GM15510 (cell line): Measurements from ENCODE around the gene NAA80.

Experiments
- POLR2A ChIP-seq: IDR thresholded peaks from 3 replicates; pipeline ENCODE4 v1.6.1; 2011; ENCODE audit warnings: borderline replicate concordance; ENCODE audit not compliant: insufficient read length; ENCODE audit errors: extremely low read depth

NAA80 gene

DNA sequence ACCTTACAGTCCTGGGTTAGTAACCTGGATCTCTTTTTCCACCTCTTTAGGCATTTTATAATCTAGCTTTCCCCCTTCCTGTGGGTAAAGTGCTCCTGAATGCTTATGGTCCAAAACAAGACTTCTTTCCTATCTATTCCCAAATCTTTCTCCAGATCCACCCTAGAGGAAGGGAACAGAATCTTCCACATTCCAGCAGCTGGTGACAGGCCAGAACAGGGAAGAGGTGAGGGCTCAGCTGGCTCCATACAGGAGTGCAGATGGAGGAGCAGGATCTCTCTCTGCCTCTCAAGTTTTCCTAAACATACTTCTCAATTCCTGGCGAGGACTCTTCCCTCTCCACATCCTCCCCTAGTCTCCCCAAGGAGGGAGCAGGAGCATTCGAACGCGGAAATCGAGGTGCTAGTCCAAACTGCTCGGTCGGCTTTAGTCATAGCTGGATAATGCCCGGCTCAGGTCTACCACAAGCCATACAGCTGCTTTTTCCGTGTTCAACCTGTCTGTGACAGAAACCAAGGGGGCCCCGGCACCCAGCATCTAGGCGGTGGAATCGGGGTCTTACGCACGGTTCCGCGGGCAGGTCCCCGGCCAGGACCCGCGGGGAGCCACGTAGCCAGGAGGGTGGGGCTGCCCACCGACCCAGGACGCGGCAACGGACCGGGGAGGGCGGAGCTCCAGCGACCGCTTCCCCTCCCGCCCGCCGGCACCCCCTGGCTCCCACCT is 37.4 kb upstream of the NAA80 start:
- no peak for TF ChIP-seq POLR2A

DNA sequence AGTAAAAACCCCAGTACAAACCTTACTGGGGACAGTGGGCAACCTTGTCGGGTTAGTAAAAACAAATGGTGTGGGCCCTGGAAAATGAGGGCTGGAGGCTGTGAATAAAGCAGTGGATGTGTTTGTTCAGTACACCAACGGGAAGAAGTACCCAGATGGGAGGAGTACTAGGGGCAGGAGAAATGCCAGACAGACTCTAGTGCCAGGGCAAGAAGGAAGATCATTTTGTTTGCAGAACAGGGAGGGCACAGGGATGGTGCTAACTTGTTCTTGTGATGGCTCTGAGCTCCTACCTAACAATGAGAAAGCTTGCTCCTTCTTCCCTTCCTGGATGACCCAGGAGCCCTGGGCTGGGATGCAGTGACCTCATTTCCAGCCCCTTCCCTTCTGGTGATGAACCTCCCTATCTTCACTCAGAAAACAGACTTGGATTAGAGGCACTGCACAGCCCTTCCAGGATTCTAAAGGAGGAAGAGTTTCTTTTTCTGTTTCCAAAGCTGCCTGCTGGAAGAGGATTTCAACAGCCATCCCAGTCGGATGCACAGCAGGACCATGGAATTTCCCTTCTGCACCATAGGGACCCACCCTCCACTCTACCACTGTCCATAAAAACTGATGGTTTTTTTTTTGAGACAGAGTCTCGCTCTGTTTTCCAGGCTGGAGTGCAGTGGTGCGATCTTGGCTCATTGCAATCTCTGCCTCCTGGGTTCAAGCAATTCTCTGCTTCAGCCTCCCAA is 35.3 kb upstream of the NAA80 start:
- no peak for TF ChIP-seq POLR2A

DNA sequence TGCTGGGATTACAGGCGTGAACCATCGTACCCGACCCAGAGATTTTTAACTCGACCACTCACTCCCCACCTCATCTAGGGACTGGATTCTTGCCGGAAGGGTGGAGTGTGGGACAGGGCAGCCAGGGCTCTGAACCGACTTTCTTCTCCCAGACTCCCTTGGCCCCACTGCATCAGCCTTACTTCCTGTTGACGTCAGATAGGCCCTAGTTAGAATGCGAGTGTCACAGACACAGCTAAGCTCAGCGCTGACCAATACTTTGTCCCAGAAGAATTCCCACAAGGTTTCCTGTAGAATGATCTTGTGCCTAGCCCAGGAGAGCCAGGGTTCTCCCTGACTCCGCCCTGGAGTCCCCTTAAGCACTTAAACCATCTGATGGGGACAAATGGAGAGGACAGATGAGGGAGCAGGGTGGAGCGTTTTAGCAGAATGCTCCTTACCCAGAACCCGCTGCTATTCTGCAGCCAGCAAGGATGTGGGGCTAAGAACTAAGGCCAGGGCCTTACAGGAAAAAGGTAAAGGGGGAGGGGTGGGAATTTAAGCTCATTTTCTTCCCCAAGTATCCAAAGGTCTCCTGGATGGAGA is 34.6 kb upstream of the NAA80 start:
- no peak for TF ChIP-seq POLR2A

DNA sequence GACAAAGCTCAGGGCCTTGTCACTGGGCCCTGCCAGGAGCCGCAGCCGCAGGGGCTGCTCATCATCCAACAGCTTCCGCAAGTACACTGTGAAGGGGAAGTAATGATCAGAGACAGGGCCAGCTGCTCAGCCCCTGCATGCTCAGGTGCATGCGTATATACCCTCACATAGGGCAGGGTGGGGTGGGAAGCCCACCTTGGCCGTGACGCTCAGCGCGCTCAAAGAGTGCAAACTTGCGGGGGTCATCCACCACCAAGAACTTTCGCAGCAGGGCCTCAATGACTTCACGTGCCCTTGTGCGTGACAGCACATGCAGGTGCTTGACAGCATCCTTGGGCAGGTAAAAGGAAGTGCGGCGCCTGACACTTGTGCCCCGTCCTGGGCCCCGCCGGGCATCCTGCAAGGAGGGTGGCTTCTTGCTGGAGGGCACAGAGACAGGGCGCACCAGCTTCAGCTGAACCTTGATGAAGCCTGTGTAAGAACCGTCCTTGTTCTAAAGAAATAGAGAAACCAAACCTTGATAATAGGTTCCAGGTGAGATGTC is 32.2 kb upstream of the NAA80 start:
- no peak for TF ChIP-seq POLR2A

DNA sequence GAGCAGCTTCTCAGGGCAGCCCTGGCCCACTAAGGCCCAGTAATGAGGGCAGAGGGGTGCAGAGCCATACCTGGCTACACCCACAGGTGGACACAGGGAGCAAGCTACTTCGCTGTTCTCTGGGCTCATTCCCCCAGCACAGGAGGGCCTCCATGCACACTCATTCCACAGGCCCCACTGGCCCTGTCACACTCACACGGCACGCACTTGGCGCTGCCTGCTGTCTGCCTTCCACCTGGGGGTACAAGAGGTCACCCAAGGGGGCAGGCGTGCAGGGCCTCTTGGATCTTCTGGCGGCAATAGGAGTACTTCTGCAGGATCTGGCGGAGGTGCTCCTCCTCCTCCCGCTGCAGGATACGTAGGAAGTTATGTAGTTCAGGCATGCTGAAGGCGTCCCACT is 31.1 kb upstream of the NAA80 start:
- no peak for TF ChIP-seq POLR2A

DNA sequence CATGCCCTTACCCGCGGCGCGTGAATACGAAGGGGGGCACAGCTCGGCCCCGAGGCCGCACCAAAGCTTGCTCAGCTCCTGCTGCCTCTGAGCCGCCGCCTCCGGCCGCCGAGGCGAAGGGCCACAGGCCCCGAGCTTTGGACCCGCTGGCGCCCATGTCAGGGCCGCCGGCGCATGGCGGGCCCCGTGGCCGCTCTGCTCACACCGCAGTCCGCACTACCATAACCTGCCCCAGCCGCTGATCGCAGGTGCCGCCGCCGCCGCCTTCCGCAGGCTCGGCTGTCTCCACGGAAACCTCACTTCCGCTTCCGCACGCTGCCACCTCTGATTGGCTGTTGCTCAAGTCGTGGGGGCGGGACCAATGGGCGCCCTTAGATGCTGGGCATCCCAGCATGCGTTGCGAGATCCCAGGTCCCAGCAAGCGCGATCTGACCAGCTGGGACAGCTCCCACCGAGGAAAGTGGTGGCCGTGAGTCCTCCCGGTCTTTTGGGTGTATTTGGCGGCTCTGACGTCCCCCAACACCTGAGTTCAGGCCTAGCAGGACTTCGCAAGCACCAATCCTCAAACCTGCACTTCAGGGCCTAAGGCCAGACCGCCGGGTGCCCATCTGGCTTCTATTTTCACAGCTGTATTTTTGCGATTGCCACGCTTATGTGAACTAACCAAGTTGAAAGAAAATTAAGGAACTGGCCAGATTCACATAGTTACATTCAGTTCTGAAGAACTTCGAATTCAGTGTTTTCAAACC is 28.9 kb upstream of the NAA80 start, which contains the start of gene TUSC2:
TSS of gene TUSC2 (minus strand) at position 281 of the 749 bp plus-strand sequence. CDS start at position 157, 124 bp downstream.
- peak; percentile 84 for TF ChIP-seq POLR2A

DNA sequence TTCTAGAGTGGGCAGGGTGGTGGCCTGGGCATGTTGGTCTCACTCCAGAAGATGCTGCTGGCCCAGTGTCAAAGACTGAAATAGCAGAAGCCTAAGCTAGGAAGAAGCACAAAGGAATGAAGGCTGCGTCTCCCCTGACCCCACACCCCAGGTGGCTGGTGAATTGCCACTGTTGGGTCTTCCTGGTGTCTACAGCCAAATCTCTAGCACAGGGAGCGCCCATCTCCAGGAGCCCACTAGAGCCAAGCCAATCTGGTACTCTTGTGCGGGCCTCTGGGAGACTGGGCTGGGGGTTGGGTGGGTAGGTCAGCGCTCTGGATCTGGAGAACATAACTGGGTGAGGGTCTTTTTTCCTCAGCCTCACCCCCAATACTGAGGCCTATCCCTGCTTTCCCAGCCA is 27.9 kb upstream of the NAA80 start:
- no peak for TF ChIP-seq POLR2A

DNA sequence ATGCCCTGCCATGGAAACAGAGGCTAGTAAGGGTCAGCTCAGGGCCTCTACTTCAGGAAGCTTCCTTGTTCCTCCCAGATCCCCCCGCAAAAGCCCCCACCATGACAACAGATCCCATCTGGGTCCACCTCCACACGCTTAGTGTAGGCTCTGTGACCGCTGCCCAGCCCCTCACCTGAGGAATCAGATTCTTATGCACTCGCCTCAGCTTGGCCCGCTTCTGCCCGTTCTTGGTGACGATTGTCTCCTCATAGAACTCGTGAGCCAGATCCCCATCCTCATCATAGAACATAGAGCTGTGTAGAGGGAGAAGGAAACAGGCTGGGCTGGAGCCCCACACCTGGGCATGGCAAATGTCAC is 27.0 kb upstream of the NAA80 start:
- TF ChIP-seq POLR2A = no peak

DNA sequence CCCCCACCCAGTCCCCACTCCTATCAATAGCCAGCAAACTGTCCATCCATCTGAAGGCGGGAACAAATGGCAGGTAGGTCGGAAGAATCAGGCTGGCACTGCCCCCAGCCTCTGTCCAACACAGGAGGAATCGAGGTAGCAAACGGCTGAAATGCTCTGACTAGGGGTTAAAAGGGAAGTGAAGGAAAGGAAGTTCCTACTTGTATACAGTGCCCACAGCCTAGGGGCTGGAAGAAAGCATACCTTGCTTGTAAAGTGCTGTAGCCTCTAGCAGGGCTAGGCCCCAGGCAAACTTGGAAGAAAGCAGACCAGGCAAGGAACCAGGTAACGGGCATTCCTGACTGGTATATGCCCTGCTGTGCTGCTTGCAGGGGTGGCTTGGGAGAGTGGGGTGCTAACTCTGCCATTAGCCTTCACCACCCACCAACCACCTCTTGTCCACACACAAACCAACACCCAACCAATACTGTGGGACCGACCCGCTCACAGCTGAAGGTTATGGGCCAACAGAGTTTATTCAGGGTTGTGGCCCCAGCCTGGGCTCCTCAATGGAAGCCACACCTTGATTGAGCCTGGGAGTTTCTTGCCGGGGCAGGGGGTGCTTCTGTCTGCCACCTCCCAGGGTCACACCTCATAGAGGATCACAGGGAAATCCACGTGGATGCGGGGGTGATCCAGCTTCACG is 26.4 kb upstream of the NAA80 start:
- TF ChIP-seq POLR2A = no peak

DNA sequence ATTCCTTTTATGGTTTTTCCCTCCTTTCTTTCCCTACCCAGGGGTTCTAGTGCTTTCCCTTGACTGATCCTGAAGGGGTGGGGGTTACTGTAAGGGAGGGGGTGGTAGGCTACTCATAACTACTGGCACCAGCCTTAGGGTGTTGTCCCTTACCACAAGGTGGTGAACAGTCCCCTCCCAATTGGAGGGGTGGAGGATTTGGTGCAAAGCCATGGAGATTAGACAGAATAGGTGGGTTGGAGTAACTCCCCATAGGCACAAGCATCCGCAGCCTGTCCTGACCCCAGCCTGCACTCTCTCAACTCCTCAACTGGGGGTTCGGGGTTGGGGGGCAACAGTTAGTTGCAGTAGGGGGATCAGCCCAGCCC is 25.9 kb upstream of the NAA80 start:
- no peak for TF ChIP-seq POLR2A

DNA sequence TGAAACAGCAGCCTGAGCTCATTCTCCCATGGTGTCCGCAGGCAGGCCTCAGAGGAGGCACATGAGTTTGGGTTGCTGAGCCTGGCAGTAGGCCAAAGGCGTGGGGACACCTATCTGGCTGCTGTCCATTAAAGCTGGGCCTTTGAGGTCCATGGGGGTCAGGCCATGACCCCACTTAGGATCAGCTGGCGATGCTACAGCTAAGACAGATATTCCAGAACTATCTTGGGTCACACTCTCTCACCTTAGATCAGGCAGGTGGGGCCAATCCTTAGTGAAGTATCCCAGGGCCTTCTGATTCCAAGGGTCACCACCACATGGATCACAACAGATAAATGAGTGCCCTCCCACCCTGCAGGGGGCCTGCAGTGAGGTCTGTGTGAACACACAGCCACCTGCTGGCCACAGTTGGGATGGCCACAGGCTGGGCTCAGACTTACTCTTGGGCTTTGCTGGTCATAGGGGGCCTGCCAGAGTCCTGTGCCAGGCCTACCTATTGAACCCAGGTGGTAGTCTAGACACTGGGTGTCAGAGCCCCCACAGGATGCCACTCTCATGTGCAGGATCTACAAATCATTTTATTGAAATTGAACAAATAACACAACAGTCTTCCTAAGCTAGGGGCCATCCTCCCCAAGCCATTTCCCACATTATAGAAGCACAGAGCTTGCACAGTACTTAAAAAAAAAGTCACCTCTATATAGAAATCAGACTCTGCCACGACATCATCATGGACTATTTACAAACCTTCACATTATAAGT is 25.3 kb upstream of the NAA80 start:
- no peak for TF ChIP-seq POLR2A

DNA sequence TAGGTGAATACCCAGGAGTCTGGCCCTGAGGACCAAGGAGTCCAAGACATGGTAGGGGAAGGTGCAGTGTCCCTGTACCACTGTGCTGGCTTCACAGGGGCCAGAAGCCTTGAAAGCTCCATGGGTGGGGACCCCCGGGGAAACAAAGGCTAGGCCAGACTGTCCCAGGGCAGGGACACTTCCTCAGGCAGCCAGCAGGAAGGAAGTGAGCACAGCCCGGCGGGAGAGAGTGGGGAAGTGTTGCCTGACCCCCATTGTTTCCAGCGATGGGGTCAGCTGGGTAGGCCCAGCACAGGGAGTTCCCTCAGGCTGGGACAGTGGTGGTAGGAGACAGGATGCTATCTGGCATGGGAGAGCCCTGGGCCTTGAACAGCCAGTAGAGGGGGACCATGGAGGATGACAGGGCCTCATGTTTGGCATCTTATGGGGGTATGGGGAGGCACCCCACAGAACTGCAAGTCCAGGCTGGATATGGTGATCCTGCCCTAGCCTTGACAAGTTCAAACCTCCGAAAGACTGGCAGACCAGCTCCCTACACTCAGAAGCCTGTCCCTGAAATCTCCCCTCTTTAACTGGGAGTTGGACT is 24.5 kb upstream of the NAA80 start:
- TF ChIP-seq POLR2A = no peak

DNA sequence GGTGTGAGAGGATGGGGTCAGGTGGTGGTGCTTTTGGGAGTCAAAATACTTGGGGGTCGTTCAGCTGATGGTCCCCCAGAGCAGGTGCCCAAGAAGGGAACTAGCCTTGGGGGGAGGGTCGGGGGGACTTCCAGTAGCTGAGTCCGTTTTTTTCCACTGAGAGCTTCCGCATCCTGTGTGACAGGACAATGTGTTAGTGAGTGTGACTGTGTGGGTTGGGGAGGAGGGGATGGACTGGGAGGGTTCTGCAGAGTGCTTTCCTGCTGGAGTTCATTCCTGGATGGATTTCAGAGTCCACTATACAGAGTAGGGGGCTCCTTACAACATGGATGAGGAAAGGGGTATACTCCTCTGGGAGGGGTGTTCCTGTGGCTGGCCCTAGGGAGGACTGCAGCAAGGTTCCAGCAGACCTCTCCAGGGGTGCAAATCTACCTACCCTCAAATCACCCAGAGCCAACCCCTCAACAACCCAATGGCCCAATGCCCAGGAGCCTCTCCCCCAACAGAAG is 23.9 kb upstream of the NAA80 start:
- no peak for TF ChIP-seq POLR2A

DNA sequence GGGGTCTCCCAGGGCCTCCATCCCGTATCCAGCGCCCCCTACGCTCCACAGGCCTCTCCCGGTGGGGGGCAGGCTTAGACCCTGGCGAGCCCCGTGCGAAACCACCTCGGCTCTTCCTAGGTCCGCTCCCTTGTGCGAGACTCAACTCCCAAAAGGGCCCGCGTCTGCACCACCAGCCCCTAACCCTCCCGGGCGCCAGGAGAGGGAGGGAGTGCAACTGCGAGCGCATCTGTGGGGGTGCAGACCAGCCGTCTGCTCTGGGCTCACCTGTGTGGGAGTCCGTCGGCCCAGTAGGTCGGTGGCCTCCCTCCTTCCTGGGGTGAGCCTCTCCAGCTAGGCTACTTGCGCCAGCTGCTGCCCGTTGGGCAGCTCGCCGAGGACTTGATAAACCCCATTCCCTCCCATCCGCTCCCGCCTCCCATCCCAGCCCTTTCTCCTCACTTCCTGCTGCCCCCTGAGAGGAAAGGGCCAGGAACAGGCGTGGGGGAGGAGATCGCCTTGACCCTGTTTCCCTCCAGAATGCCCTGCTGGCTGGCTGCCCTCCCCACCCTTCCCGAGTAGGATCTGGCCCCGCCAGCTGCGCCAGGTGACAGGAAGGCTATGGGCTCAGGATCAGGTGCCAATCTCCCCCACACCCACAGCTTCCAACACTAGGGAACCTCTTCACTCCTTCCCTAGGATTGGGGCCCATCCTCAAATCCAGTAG is 23.3 kb upstream of the NAA80 start, which contains the start of gene HYAL2:
TSS of gene HYAL2 (minus strand) at position 360 of the 706 bp plus-strand sequence. CDS start 2,256 bp downstream, outside the sequence.
- TF ChIP-seq POLR2A = no peak
